ENCODE results near the gene SPTLC2.

Gene SPTLC2

GRCh38 chr14:77508249-77508648 lies 108.2 kb downstream of the SPTLC2 start:
- H3K27me3 ChIP-seq (ENCODE audit: control insufficient read depth in 1 of 2, insufficient read depth in 2 of 2, low read length in 2 of 2): no peaks in the 10 kb centered on the region
- no peak overlapping the region for H3K9ac ChIP-seq (ENCODE audit: low read length in 2 of 2)
- peaks cover 14 to 18% of the 10 kb centered on the region in 2 donors for H3K36me3 ChIP-seq (ENCODE audit: control insufficient read depth in 2 of 2, insufficient read depth in 2 of 2, low read length in 2 of 2)
- H3K27ac ChIP-seq (ENCODE audit: low read length): no peak overlapping the region
- no peaks in the 10 kb centered on the region for H3K4me1 ChIP-seq (ENCODE audit: control insufficient read depth, insufficient read depth, low read length)
- H3K9me3 ChIP-seq (ENCODE audit: control insufficient read depth in 2 of 2, low read length in 2 of 2): peaks cover 0 to 2% of the 10 kb centered on the region in 2 donors
- H3K4me3 ChIP-seq (ENCODE audit: low read length in 2 of 2): no peak overlapping the region

GRCh38 chr14:77507762-77508161 lies 108.7 kb downstream of the SPTLC2 start:
- Histone ChIP-seq H3K9me3 (ENCODE audit: control insufficient read depth in 2 of 2, low read length in 2 of 2) (peaks cover 0 to 4% of the 10 kb centered on the region in 2 donors), H3K27ac (ENCODE audit: low read length) (no peak overlapping the region), H3K27me3 (ENCODE audit: control insufficient read depth in 1 of 2, insufficient read depth in 2 of 2, low read length in 2 of 2) (no peaks in the 10 kb centered on the region), H3K4me1 (ENCODE audit: control insufficient read depth, insufficient read depth, low read length) (no peaks in the 10 kb centered on the region), H3K9ac (ENCODE audit: low read length in 2 of 2) (no peak overlapping the region), H3K4me3 (ENCODE audit: low read length in 2 of 2) (no peak overlapping the region), H3K36me3 (ENCODE audit: control insufficient read depth in 2 of 2, insufficient read depth in 2 of 2, low read length in 2 of 2) (peaks cover 14 to 18% of the 10 kb centered on the region in 2 donors)

- Histone ChIP-seq H3K9ac (ENCODE audit: low read length in 2 of 2) (no peak overlapping the region), H3K36me3 (ENCODE audit: control insufficient read depth in 2 of 2, insufficient read depth in 2 of 2, low read length in 2 of 2) (peaks cover 0 to 2% of the 10 kb centered on the region in 2 donors), H3K4me1 (ENCODE audit: control insufficient read depth, insufficient read depth, low read length) (no peaks in the 10 kb centered on the region)
Observed at GRCh38 chr14:77505031-77505430, 111.4 kb downstream of the SPTLC2 start.

GRCh38 chr14:77503138-77503537 lies 113.3 kb downstream of the SPTLC2 start:
- Histone ChIP-seq H3K9me3 (ENCODE audit: control insufficient read depth in 2 of 2, low read length in 2 of 2) (peaks cover 0 to 4% of the 10 kb centered on the region in 2 donors), H3K36me3 (ENCODE audit: control insufficient read depth in 2 of 2, insufficient read depth in 2 of 2, low read length in 2 of 2) (peaks cover 0 to 2% of the 10 kb centered on the region in 2 donors), H3K4me3 (ENCODE audit: low read length in 2 of 2) (no peak overlapping the region), H3K27ac (ENCODE audit: low read length) (no peak overlapping the region), H3K27me3 (ENCODE audit: control insufficient read depth in 1 of 2, insufficient read depth in 2 of 2, low read length in 2 of 2) (peaks cover 11 to 24% of the 10 kb centered on the region in 2 donors), H3K9ac (ENCODE audit: low read length in 2 of 2) (no peak overlapping the region), H3K4me1 (ENCODE audit: control insufficient read depth, insufficient read depth, low read length) (peaks cover 7% of the 10 kb centered on the region)

More at GRCh38 chr14:77505031-77505430, 111.4 kb downstream of the SPTLC2 start:
- Histone ChIP-seq H3K4me3 (ENCODE audit: low read length in 2 of 2) (no peak overlapping the region), H3K27ac (ENCODE audit: low read length) (no peak overlapping the region), H3K27me3 (ENCODE audit: control insufficient read depth in 1 of 2, insufficient read depth in 2 of 2, low read length in 2 of 2) (peaks cover 2 to 5% of the 10 kb centered on the region in 2 donors), H3K9me3 (ENCODE audit: control insufficient read depth in 2 of 2, low read length in 2 of 2) (peaks cover 0 to 4% of the 10 kb centered on the region in 2 donors)

DNA sequence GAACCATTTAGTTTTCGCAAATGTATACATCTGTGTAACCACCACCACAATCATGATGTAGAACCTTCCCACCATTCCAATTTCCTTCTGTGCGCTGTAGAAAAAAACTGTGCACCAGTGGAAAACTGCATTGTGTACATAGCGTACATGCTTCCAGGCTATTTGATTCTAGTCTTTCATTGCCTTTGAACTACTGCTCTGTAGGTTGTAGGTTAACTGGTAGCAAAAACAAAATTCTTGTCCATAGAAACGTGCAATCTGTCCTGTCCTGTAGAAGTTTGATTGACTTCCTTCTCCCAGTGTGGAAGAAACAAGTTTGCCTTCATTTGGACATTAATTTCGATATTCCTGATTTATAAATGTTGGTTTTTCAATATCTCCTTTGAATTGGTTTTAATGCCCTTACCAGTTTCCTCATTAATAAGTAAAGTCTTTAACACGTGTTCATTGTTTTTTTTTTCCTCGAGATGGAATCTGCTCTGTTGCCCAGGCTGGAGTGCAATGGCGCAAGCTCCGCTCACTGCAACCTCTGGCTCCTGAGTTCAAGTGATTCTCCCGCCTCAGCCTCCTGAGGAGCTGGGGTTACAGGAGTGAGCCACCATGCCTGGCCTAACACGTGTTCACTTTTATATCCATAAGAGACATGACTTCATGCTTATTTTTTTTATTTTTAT lies 114.2 kb downstream of the SPTLC2 start:
- Histone ChIP-seq H3K36me3 (ENCODE audit: control insufficient read depth in 2 of 2, insufficient read depth in 2 of 2, low read length in 2 of 2) (no peaks in the 10 kb centered on the region), H3K4me1 (ENCODE audit: control insufficient read depth, insufficient read depth, low read length) (peaks cover 10% of the 10 kb centered on the region), H3K9ac (ENCODE audit: low read length in 2 of 2) (no peak overlapping the region), H3K27ac (ENCODE audit: low read length) (no peak overlapping the region), H3K27me3 (ENCODE audit: control insufficient read depth in 1 of 2, insufficient read depth in 2 of 2, low read length in 2 of 2) (peaks cover 17 to 29% of the 10 kb centered on the region in 2 donors), H3K9me3 (ENCODE audit: control insufficient read depth in 2 of 2, low read length in 2 of 2) (peaks cover 0 to 4% of the 10 kb centered on the region in 2 donors), H3K4me3 (ENCODE audit: low read length in 2 of 2) (no peak overlapping the region)

DNA sequence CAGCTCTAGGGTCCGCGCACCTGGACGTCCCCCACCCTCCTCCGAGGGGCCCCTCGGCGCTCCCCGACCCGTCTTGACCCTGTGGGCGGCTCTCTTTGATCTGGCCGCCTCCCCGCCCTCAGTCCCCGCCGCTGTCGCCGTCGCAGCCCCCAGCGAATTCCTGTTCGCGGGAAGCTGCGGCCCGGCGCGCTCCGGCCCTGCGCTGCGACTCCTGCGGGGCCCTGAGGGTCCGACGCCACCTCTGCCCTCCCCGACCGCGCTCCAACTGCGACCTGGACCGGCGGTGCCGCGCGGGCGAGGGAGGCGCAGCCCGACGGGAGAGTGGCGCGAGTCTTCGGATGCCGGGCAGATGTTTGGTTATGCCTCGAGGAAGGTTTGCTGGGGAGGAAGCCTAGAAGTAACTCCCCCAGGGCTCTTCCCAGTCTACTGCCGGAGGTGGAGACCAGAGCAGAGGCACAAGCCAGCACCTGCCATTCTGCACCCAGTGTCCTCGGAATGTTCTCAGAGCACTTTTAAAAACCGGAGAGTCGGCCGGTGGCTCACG lies 117.4 kb downstream of the SPTLC2 start:
- Histone ChIP-seq H3K9me3 (ENCODE audit: control insufficient read depth in 2 of 2, low read length in 2 of 2) (peaks cover 0 to 4% of the 10 kb centered on the region in 2 donors), H3K9ac (ENCODE audit: low read length in 2 of 2) (no peak overlapping the region), H3K4me1 (ENCODE audit: control insufficient read depth, insufficient read depth, low read length) (peaks cover 10% of the 10 kb centered on the region), H3K36me3 (ENCODE audit: control insufficient read depth in 2 of 2, insufficient read depth in 2 of 2, low read length in 2 of 2) (no peaks in the 10 kb centered on the region), H3K27me3 (ENCODE audit: control insufficient read depth in 1 of 2, insufficient read depth in 2 of 2, low read length in 2 of 2) (peaks cover 23 to 31% of the 10 kb centered on the region in 2 donors), H3K27ac (ENCODE audit: low read length) (no peak overlapping the region), H3K4me3 (ENCODE audit: low read length in 2 of 2) (peak overlapping the region; percentile 35 to 63)

- Histone ChIP-seq H3K36me3 (ENCODE audit: control insufficient read depth in 2 of 2, insufficient read depth in 2 of 2, low read length in 2 of 2) (no peaks in the 10 kb centered on the region), H3K9me3 (ENCODE audit: control insufficient read depth in 2 of 2, low read length in 2 of 2) (peaks cover 0 to 3% of the 10 kb centered on the region in 2 donors), H3K27me3 (ENCODE audit: control insufficient read depth in 1 of 2, insufficient read depth in 2 of 2, low read length in 2 of 2) (peaks cover 23 to 31% of the 10 kb centered on the region in 2 donors), H3K9ac (ENCODE audit: low read length in 2 of 2) (no peak within 1 kb of the TSS), H3K4me3 (ENCODE audit: low read length in 2 of 2) (peak within 1 kb of the TSS; percentile 35 to 63), H3K4me1 (ENCODE audit: control insufficient read depth, insufficient read depth, low read length) (peaks cover 10% of the 10 kb centered on the region), H3K27ac (ENCODE audit: low read length) (no peak within 1 kb of the TSS)
Observed at GRCh38 chr14:77498120-77498979, 118.1 kb downstream of the SPTLC2 start, which contains the start of gene ISM2. TSS of gene ISM2 (minus strand) at chr14:77498816. CDS start at chr14:77498793, 23 bp downstream.

DNA sequence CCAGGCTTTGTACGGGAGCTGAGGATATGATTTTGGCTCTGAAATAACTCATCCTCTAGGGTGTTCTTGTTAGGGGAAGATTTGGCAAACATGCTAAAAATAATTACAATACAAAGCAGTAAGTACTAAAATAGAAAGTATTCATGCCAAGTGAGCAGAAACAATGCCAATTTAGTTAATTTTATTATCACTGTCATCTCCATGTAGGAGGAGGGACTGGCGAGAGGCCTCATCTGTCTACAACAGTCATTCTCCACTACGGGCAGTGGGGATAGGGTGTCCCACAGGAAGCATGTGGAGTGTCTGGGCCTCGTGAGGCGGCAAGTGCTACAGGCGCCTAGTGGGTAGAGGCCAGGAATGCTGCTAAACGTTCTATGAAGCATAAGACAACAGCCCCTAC lies 121.1 kb downstream of the SPTLC2 start:
- Histone ChIP-seq H3K27me3 (ENCODE audit: control insufficient read depth in 1 of 2, insufficient read depth in 2 of 2, low read length in 2 of 2) (peaks cover 23 to 30% of the 10 kb centered on the region in 2 donors), H3K36me3 (ENCODE audit: control insufficient read depth in 2 of 2, insufficient read depth in 2 of 2, low read length in 2 of 2) (no peaks in the 10 kb centered on the region), H3K9me3 (ENCODE audit: control insufficient read depth in 2 of 2, low read length in 2 of 2) (no peaks in the 10 kb centered on the region), H3K4me1 (ENCODE audit: control insufficient read depth, insufficient read depth, low read length) (peaks cover 10% of the 10 kb centered on the region), H3K9ac (ENCODE audit: low read length in 2 of 2) (no peak overlapping the region), H3K4me3 (ENCODE audit: low read length in 2 of 2) (no peak overlapping the region), H3K27ac (ENCODE audit: low read length) (no peak overlapping the region)

- Histone ChIP-seq H3K27me3 (ENCODE audit: control insufficient read depth in 1 of 2, insufficient read depth in 2 of 2, low read length in 2 of 2) (peaks cover 0 to 3% of the 10 kb centered on the region in 2 donors), H3K27ac (ENCODE audit: low read length) (no peak overlapping the region), H3K36me3 (ENCODE audit: control insufficient read depth in 2 of 2, insufficient read depth in 2 of 2, low read length in 2 of 2) (no peaks in the 10 kb centered on the region), H3K4me1 (ENCODE audit: control insufficient read depth, insufficient read depth, low read length) (no peaks in the 10 kb centered on the region), H3K9ac (ENCODE audit: low read length in 2 of 2) (no peak overlapping the region), H3K4me3 (ENCODE audit: low read length in 2 of 2) (no peak overlapping the region), H3K9me3 (ENCODE audit: control insufficient read depth in 2 of 2, low read length in 2 of 2) (no peaks in the 10 kb centered on the region)
Observed at GRCh38 chr14:77491056-77491455, 125.4 kb downstream of the SPTLC2 start.

DNA sequence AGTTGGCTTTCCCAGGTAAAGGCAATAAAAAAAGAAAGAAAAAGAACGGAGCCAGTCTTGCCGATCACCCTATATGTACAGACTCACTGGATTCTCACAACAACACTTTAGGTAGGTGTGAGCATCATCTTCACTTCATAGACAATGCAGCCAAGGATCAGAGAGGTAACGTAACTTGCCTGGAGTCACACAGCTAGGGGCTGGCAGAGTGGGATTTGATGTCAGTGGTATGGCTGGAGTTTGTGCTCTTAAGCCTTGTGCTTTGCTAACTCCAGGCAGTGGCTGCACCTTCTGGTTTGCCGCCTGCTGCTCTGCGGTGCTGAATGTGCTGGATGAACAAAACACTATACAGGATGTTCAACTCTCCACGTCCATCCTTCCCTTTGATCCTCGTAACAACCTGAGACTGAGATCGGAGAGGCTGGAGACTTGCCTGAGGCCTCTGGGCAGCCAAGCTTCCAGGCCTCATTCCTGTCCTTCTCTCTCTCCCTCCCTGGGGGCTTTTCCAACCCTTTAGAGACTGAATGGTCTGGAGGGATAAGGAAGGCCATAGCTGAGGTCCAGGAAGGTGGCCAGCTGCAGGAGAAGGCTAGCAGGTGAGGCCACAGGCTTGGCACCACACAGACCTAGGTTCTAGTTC lies 126.0 kb downstream of the SPTLC2 start:
- Histone ChIP-seq H3K9me3 (ENCODE audit: control insufficient read depth in 2 of 2, low read length in 2 of 2) (no peaks in the 10 kb centered on the region), H3K9ac (ENCODE audit: low read length in 2 of 2) (no peak overlapping the region), H3K4me3 (ENCODE audit: low read length in 2 of 2) (no peak overlapping the region), H3K27me3 (ENCODE audit: control insufficient read depth in 1 of 2, insufficient read depth in 2 of 2, low read length in 2 of 2) (peaks cover 0 to 2% of the 10 kb centered on the region in 2 donors), H3K4me1 (ENCODE audit: control insufficient read depth, insufficient read depth, low read length) (no peaks in the 10 kb centered on the region), H3K27ac (ENCODE audit: low read length) (no peak overlapping the region), H3K36me3 (ENCODE audit: control insufficient read depth in 2 of 2, insufficient read depth in 2 of 2, low read length in 2 of 2) (no peaks in the 10 kb centered on the region)

Measured in stomach smooth muscle (tissue), 2 donors.